Natural killer cell treated with Interleukin-12 subunit alpha and Interleukin-12 subunit beta and Interleukin-15 and Interleukin-18, amount 100 ng/mL, for 72 hours (primary cell): ENCODE data around the gene RDH13. TPM values are rescaled to one million over a fixed set of nuclear protein-coding genes. Genes with fewer than 3 reads are reported as not detected.

Experiments used
- ATAC-seq, 2 donors: fragments of 150-1000 bp; cut with Tn5 transposase in 1 of 2; sonication (Bioruptor Pico), chemical (Tn5 transposase) in 1 of 2; 2 replicates each; pipeline ENCODE4 v1.10.0; 2021
- DNase-seq: peaks from one replicate; pipeline ENCODE4 v3.0.0; 2022; ENCODE audit warnings: low spot score
- H3K27ac Mint-ChIP-seq, 2 donors: 1 replicate in 1 of 2; 2 replicates in 1 of 2; pipeline ENCODE4 v1.8.0; 2022; ENCODE audit warnings: mixed read lengths in 2 of 2, mild to moderate bottlenecking in 1 of 2, moderate library complexity in 1 of 2
- H3K27me3 Mint-ChIP-seq, 2 donors: 1 replicate in 1 of 2; 2 replicates in 1 of 2; pipeline ENCODE4 v1.8.0; 2022; ENCODE audit warnings: mixed read lengths in 2 of 2
- H3K36me3 Mint-ChIP-seq: one replicate; pipeline ENCODE4 v1.8.0; 2022; ENCODE audit warnings: mixed read lengths
- H3K4me1 Mint-ChIP-seq, 2 donors: 1 replicate in 1 of 2; 2 replicates in 1 of 2; pipeline ENCODE4 v1.8.0; 2022; ENCODE audit warnings: low read depth in 2 of 2, mixed read lengths in 2 of 2, mild to moderate bottlenecking in 1 of 2
- H3K4me3 Mint-ChIP-seq: one replicate; pipeline ENCODE4 v1.8.0; 2022; ENCODE audit warnings: mixed read lengths
- H3K9me3 Mint-ChIP-seq: 2 replicates; pipeline ENCODE4 v1.8.0; 2022; ENCODE audit warnings: mixed read lengths
- total RNA-seq, 2 donors: library from RNA; stranded (reverse); gene quantifications; one replicate each; pipeline ENCODE4 v1.2.3, GENCODE V29; 2022

RDH13 gene
- total RNA-seq, 2 donors from 2014 or later = 13.4 to 31.0 TPM

- Mint-ChIP-seq H3K4me3 (peak overlapping the region; percentile 68), H3K27ac (no peak overlapping the region), H3K36me3 (no peaks in the 10 kb centered on the region), H3K27me3 (peaks cover 20 to 21% of the 10 kb centered on the region in 2 donors), H3K4me1 (peaks cover 32 to 34% of the 10 kb centered on the region in 2 donors), H3K9me3 (peaks cover 2% of the 10 kb centered on the region)
- DNase-seq (peak; percentile 58), ATAC-seq (no peak)
These were observed 24.6 kb upstream of the RDH13 start for GRCh38 chr19:55087542-55087901.

DNA sequence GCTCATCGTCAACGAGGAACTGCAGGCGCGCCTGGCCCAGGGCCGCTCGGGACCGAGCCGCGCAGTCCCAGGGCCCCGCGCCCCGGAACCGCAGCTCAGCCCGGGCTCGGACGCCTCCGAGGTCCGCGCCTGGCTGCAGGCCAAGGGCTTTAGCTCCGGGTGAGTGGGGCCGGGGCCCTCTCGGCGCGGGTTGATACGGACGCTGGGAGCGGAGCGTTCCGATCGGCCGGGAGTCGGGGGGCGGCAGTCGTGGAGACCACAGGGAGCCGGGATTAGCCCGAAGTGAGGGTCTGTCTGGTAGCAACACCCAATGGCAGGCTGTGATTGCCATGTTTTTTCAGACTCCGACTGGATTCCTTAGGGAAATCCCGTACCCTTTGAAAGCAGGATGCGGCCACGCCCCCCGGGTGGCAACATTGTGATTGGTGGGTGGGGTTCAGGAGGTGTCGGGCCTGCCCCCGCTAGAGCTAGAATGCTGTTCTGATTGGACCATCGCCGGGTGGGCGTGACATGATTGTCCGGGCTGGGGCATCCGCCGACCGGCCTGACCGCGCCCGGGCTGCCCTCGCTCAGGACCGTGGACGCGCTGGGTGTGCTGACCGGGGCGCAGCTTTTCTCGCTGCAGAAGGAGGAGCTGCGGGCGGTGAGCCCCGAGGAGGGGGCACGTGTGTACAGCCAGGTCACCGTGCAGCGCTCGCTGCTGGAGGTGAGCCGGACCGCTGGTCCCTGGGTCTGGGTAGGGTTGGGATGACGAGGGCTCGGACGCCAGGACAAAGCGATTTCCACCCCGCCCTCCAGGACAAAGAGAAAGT, 24.0 kb upstream of the RDH13 start:
- DNase-seq (peak; percentile 84), ATAC-seq (peak; percentile 76 to 90)
- Mint-ChIP-seq H3K9me3 (peaks cover 3% of the 10 kb centered on the region), H3K4me1 (peaks cover 34 to 37% of the 10 kb centered on the region in 2 donors), H3K27ac (no peak overlapping the region), H3K36me3 (no peaks in the 10 kb centered on the region), H3K4me3 (peak overlapping the region; percentile 68), H3K27me3 (peaks cover 21 to 24% of the 10 kb centered on the region in 2 donors)

DNA sequence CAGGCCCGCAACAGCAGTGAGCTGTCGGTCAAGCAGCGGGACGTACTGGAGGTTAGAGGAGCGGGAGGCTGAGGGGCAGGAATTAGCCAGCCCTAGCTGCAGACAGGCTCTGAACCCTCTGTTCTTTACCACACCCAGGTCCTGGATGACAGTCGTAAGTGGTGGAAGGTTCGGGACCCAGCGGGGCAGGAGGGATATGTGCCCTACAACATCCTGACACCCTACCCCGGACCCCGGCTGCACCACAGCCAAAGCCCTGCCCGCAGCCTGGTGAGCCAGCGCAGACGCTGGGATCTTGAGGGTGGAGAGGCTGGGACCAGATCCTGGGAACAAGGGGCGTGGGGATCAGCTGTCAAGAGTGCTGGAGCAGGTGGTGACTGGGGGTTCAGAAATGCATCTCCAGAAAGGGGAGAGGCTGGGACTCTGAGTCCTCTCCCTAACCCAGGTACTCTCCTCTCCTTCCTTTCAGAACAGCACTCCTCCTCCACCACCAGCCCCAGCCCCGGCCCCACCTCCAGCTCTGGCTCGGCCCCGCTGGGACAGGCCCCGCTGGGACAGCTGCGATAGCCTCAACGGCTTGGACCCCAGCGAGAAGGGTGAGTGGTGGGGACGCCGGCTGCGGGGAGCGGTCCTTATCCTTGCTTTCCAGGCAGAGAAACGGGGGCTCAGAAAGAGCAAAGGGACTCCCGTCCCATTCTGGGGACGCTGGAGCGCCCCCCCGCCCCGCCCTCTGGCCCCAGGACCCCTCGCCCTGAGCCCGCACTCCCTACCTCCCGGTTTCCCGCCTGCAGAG, 23.2 kb upstream of the RDH13 start:
- ATAC-seq (no peak), DNase-seq (peak; percentile 58)
- no peak overlapping the region for H3K4me3 Mint-ChIP-seq
- peaks cover 21 to 24% of the 10 kb centered on the region in 2 donors for H3K27me3 Mint-ChIP-seq
- H3K27ac Mint-ChIP-seq = no peak overlapping the region
- H3K9me3 Mint-ChIP-seq = peaks cover 3% of the 10 kb centered on the region
- peaks cover 34 to 37% of the 10 kb centered on the region in 2 donors for H3K4me1 Mint-ChIP-seq
- H3K36me3 Mint-ChIP-seq = no peaks in the 10 kb centered on the region

- H3K4me3 Mint-ChIP-seq = no peak overlapping the region
These were observed 21.5 kb upstream of the RDH13 start for GRCh38 chr19:55084416-55084815.

GRCh38 chr19:55083004-55083850, 20.3 kb upstream of the RDH13 start:
- H3K9me3 Mint-ChIP-seq = peaks cover 3% of the 10 kb centered on the region
- ATAC-seq (no peak), DNase-seq (peak; percentile 49)
- peak overlapping the region in 1 of 2 donors; percentile 77 for H3K27ac Mint-ChIP-seq
- peaks cover 35 to 40% of the 10 kb centered on the region in 2 donors for H3K4me1 Mint-ChIP-seq
- peak overlapping the region; percentile 48 for H3K4me3 Mint-ChIP-seq
- no peaks in the 10 kb centered on the region for H3K36me3 Mint-ChIP-seq
- peaks cover 15 to 17% of the 10 kb centered on the region in 2 donors for H3K27me3 Mint-ChIP-seq

More at GRCh38 chr19:55084416-55084815, 21.5 kb upstream of the RDH13 start:
- peaks cover 44 to 46% of the 10 kb centered on the region in 2 donors for H3K4me1 Mint-ChIP-seq
- no peaks in the 10 kb centered on the region for H3K36me3 Mint-ChIP-seq
- ATAC-seq = no peak
- H3K27me3 Mint-ChIP-seq = peaks cover 21 to 24% of the 10 kb centered on the region in 2 donors
- H3K27ac Mint-ChIP-seq = no peak overlapping the region
- DNase-seq = no peak
- peaks cover 3% of the 10 kb centered on the region for H3K9me3 Mint-ChIP-seq

GRCh38 chr19:55082020-55082851, 19.3 kb upstream of the RDH13 start:
- peaks cover 25 to 30% of the 10 kb centered on the region in 2 donors for H3K4me1 Mint-ChIP-seq
- DNase-seq = peak; percentile 67
- H3K36me3 Mint-ChIP-seq = no peaks in the 10 kb centered on the region
- peak; percentile 4 to 13 for ATAC-seq
- peak overlapping the region in 1 of 2 donors; percentile 77 for H3K27ac Mint-ChIP-seq
- H3K4me3 Mint-ChIP-seq = peak overlapping the region; percentile 86
- peaks cover 12 to 15% of the 10 kb centered on the region in 2 donors for H3K27me3 Mint-ChIP-seq
- peaks cover 3% of the 10 kb centered on the region for H3K9me3 Mint-ChIP-seq

DNA sequence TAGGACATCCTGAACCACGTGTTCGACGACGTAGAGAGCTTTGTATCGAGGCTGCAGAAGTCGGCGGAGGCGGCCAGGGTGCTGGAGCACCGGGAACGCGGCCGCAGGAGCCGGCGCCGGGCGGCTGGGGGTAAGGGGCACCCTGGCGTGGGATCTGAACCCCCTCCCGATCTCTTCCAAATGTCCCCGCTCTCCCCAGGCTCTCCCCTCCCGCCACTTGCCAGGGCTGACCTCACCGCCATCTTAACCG, 18.7 kb upstream of the RDH13 start:
- no peak for DNase-seq
- Mint-ChIP-seq H3K4me1 (peaks cover 23 to 27% of the 10 kb centered on the region in 2 donors), H3K27me3 (peaks cover 10 to 15% of the 10 kb centered on the region in 2 donors), H3K27ac (no peak overlapping the region), H3K4me3 (peak overlapping the region; percentile 86), H3K36me3 (no peaks in the 10 kb centered on the region), H3K9me3 (peaks cover 3% of the 10 kb centered on the region)
- no peak for ATAC-seq

DNA sequence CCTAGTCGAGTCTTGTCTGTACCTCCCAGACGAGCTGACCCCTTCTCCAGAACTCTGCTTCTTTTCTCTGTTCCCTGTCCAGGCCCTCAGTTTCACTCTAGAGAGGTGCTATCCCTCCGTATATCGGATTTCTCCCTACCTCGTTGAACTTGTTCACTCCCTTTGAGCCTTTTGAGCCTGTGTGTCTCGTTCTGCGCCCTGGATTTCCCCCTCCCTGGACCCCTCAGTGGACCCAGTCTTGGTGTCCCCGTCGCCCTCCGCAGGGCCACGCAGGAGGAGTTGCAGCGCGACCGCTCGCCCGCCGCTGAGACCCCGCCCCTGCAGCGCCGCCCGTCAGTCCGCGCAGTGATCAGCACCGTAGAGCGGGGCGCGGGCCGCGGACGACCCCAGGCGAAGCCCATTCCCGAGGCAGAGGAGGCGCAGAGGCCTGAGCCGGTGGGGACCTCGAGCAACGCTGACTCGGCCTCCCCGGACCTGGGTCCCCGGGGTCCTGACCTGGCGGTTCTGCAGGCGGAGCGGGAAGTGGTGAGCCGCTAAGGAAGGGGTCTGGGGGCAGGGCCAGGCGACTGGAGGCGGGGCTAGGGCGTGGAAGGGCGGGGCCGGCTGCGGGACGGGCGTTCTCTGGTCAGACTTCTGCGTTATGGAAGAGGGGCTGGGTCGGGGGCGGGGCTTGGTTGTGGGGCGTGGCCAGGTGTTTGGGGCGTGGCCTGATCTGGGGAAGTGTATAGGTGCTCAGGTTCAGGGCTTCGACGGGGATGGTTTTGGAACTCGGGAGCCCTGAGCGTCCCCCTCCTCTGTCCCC, 18.2 kb upstream of the RDH13 start:
- no peaks in the 10 kb centered on the region for H3K36me3 Mint-ChIP-seq
- H3K4me1 Mint-ChIP-seq = peaks cover 23 to 27% of the 10 kb centered on the region in 2 donors
- H3K27me3 Mint-ChIP-seq = peaks cover 10 to 15% of the 10 kb centered on the region in 2 donors
- peak overlapping the region; percentile 86 for H3K4me3 Mint-ChIP-seq
- H3K27ac Mint-ChIP-seq = peak overlapping the region; percentile 73 to 88
- H3K9me3 Mint-ChIP-seq = peaks cover 3% of the 10 kb centered on the region
- DNase-seq (peak; percentile 93), ATAC-seq (peak; percentile 91 to 93)

DNA sequence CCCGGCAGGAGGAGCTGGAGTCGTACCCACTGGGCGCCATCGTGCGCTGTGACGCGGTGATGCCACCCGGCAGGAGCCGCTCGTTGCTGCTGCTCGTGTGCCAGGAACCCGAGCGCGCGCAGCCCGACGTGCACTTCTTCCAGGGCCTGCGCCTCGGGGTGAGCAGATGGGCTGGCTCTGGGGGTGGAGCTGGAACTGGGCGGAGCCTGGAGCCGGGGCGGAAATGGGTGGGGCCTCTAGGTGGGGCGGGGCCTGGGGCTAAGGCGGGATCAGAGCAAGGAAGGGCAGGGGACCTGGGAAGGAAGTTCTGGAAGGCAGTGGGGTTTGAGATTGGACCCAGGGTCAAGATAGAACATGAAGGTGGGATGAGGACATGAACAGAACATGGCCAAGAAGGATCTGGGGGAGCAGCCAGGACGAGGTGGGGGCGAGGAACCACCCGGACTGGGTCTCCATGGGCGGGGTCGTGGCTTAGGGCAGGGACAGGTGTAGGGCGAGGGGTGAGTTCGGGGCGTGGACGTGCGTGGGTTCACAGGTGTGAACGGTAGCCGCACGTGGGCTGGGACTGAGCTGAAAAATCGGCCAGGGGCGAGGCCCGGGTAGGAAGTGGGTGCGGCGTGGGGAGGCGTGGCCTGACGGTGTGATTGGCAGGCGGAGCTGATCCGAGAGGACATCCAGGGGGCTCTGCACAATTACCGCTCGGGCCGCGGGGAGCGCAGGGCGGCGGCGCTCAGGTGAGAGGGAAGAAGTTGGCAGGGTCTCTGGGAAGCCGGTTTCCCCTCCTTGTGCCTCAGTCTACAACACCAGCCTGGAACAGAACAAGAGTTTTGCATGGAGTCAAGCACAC, 17.4 kb upstream of the RDH13 start:
- H3K9me3 Mint-ChIP-seq = peaks cover 3% of the 10 kb centered on the region
- peaks cover 23 to 27% of the 10 kb centered on the region in 2 donors for H3K4me1 Mint-ChIP-seq
- peaks cover 10 to 15% of the 10 kb centered on the region in 2 donors for H3K27me3 Mint-ChIP-seq
- H3K36me3 Mint-ChIP-seq = no peaks in the 10 kb centered on the region
- DNase-seq (peak; percentile 86), ATAC-seq (peak; percentile 70 to 86)
- H3K27ac Mint-ChIP-seq = peak overlapping the region; percentile 73 to 88
- peak overlapping the region; percentile 86 for H3K4me3 Mint-ChIP-seq

- Mint-ChIP-seq H3K36me3 (no peaks in the 10 kb centered on the region), H3K4me3 (peak overlapping the region; percentile 86), H3K27ac (peak overlapping the region; percentile 73 to 88), H3K4me1 (peaks cover 23 to 27% of the 10 kb centered on the region in 2 donors), H3K27me3 (peaks cover 10 to 20% of the 10 kb centered on the region in 2 donors), H3K9me3 (peaks cover 3% of the 10 kb centered on the region)
- DNase-seq (peak; percentile 46), ATAC-seq (no peak)
These were observed 16.6 kb upstream of the RDH13 start for GRCh38 chr19:55079400-55080038.

- no peak for DNase-seq
- peaks cover 3% of the 10 kb centered on the region for H3K9me3 Mint-ChIP-seq
- peak overlapping the region; percentile 41 for H3K4me3 Mint-ChIP-seq
- H3K27ac Mint-ChIP-seq = no peak overlapping the region
- H3K36me3 Mint-ChIP-seq = no peaks in the 10 kb centered on the region
- peaks cover 13 to 19% of the 10 kb centered on the region in 2 donors for H3K27me3 Mint-ChIP-seq
- H3K4me1 Mint-ChIP-seq = peaks cover 23 to 27% of the 10 kb centered on the region in 2 donors
- ATAC-seq = no peak
These were observed 16.0 kb upstream of the RDH13 start for GRCh38 chr19:55078996-55079395.
